Heart left ventricle (tissue), 16 donors: ENCODE results near the gene LRP5. TPM values are rescaled to one million over a fixed set of nuclear protein-coding genes. Genes with fewer than 3 reads are reported as not detected.
"Not testable (repeated sequence)": the region's sequence is repeated elsewhere in the genome, so short reads cannot be mapped to it uniquely, and the experiment has no call there.

Source experiments
- ATAC-seq, 4 donors: fragments of 200-7000 bp; cut with Tn5 transposase; one replicate each; pipeline ENCODE4 v1.9.1; 2020 to 2022; ENCODE audit warnings: moderate library complexity in 4 of 4, mild to moderate bottlenecking in 3 of 4, moderate number of reproducible peaks in 1 of 4
- DNase-seq, 5 donors: peaks; one replicate each; pipeline ENCODE4 v3.0.0-alpha.2; 2020
- H3K27ac ChIP-seq, 12 donors: fragments of 200-600 bp; sonication (generic) in 4 of 12; one replicate each; pipeline versions ENCODE4 v1.5.0 to v1.8.0; 2016 to 2022; ENCODE audit warnings: mild to moderate bottlenecking in 2 of 12
- H3K27me3 ChIP-seq, 9 donors: fragments of 200-600 bp; sonication (generic) in 2 of 9; one replicate each; pipeline versions ENCODE4 v1.5.1 to v1.8.0; 2016 to 2022; ENCODE audit warnings: mild to moderate bottlenecking in 3 of 9
- H3K36me3 ChIP-seq, 9 donors: fragments of 200-600 bp; sonication (generic) in 2 of 9; one replicate each; pipeline versions ENCODE4 v1.5.0 to v1.8.0; 2018 to 2022; ENCODE audit warnings: mild to moderate bottlenecking in 2 of 9
- H3K4me1 ChIP-seq, 12 donors: fragments of 200-600 bp; sonication (generic) in 4 of 12; one replicate each; pipeline versions ENCODE4 v1.5.0 to v1.8.0; 2016 to 2022; ENCODE audit warnings: mild to moderate bottlenecking in 3 of 12
- H3K4me3 ChIP-seq, 12 donors: fragments of 200-600 bp; sonication (generic) in 4 of 12; one replicate each; pipeline versions ENCODE4 v1.5.0 to v1.8.0; 2017 to 2022; ENCODE audit warnings: mild to moderate bottlenecking in 9 of 12, moderate library complexity in 4 of 12
- H3K9me3 ChIP-seq, 12 donors: fragments of 200-600 bp; sonication (generic) in 4 of 12; one replicate each; pipeline versions ENCODE4 v1.5.0 to v1.8.0; 2016 to 2022; ENCODE audit warnings: mild to moderate bottlenecking in 1 of 12
- CTCF ChIP-seq, 12 donors: fragments of 200-600 bp; sonication (generic) in 4 of 12; IDR thresholded peaks; one replicate each; pipeline versions ENCODE4 v1.5.0 to v1.8.0; 2018 to 2022; ENCODE audit warnings: antibody characterized with exemption in 12 of 12, mild to moderate bottlenecking in 5 of 12
- POLR2A ChIP-seq, 2 donors: fragments of 450-650 bp; IDR thresholded peaks; one replicate each; pipeline ENCODE4 v1.6.1; 2017; ENCODE audit warnings: antibody characterized with exemption in 2 of 2, mild to moderate bottlenecking in 2 of 2, moderate library complexity in 2 of 2
- WGBS, 4 donors: extraction: QIAGEN DNeasy Blood & Tissue Kit in 2 of 4; methylation state at CpG; one replicate each; pipeline versions ENCODE4 v1.1.5 to v1.1.7; 2013 to 2018; 5-methylcytosine and 5-hydroxymethylcytosine counted together
- intact Hi-C, 10 donors: fragments of 100-400 bp; cut with DNase I; formaldehyde crosslinking; loops; one replicate each; pipeline versions ENCODE4 v1.11.1 to v1.14.2; 2022
- polyA plus RNA-seq, 2 donors: library from polyadenylated mRNA; stranded (reverse); fragments of 200-250 nt; gene quantifications; one replicate each; pipeline ENCODE4 v1.2.3, GENCODE V29; 2013
- total RNA-seq, 9 donors: library from RNA; depleted of rRNA in 2 of 9; stranded (reverse); fragments of >200 nt in 2 of 9; fragmentation: NEBNext Ultra II Directional in 3 of 9; extraction: Animal tissue kit (Norgen Biotek cat#: 25700) in 3 of 9; gene quantifications; one replicate each; pipeline versions ENCODE4 v1.1.0 to v1.2.4, GENCODE V29; 2016 to 2023
- donor health status: ischemic (EF 13 %, LVEDD 7.1; RV severe dilation, severe dysfunction).
- donor health status: healthy with polysubstance abuse.
- donor health status: DM: no; HTN: yes; CAD: no.
- donor health status: DM: no; HTN: no; CAD: no.
- donor health status: ischemic (EF 25% LVEDD 6.9; RV normal size, moderate dysfunction).
- donor health status: ischemic (EF 25% LVEDD 5.7; RV mildly dilated, moderate dysfunction).
- donor health status: healthy.
- donor health status: DM: yes; HTN: yes; CAD: no.
- donor health status: ischemic (EF 35%, LVEDD 5.7; RV mildly dilated, moderate dysfunction).
- donor health status: nonischemic (EF 11% LVEDD 7.7; RV severe dilation, severe dysfunction).
- donor health status: DM: yes; HTN: yes; CAD: no.
- donor health status: PGD.
- donor health status: ischemic (EF 29% LVEDD 5.4; RV normal size, mild dysfunction).
- donor health status: nonischemic (EF 23%, LVEDD 6.1; RV moderate dilation, normal function).

LRP5 gene
- total and polyA plus RNA-seq, 11 donors = 30.2 to 62.5 (median 39.8) TPM

- intact Hi-C loops = no loop called here
- no peak overlapping the region for H3K4me3 ChIP-seq
- H3K27me3 ChIP-seq = no peaks in the 10 kb centered on the region
- H3K4me1 ChIP-seq = peaks cover 0 to 13% (median 0%) of the 10 kb centered on the region in 12 donors
- no peak overlapping the region for H3K27ac ChIP-seq
- H3K9me3 ChIP-seq = no peaks in the 10 kb centered on the region
- DNase-seq (no peak), ATAC-seq (no peak)
- TF ChIP-seq POLR2A (IDR thresholded peaks at IDR 0.05) = no peak
- TF ChIP-seq CTCF (IDR thresholded peaks at IDR 0.05) = no peak
- WGBS, 4 donors = 91 to 97% (median 93%) methylated on average over 14 of the region's 14 CpGs
- H3K36me3 ChIP-seq = no peaks in the 10 kb centered on the region
Measured at GRCh38 chr11:68282861-68283230, 29.5 kb upstream of the LRP5 start.

GRCh38 chr11:68284588-68284987, 27.8 kb upstream of the LRP5 start:
- 97 to 100% (median 98%) methylated on average over 3 of the region's 3 CpGs for WGBS, 4 donors
- ATAC-seq, H3K27me3 ChIP-seq, H3K9me3 ChIP-seq, H3K36me3 ChIP-seq, DNase-seq, intact Hi-C loops, H3K27ac ChIP-seq, H3K4me3 ChIP-seq: not testable (repeated sequence)
- H3K4me1 ChIP-seq = peaks cover 0 to 13% (median 0%) of the 10 kb centered on the region in 12 donors

GRCh38 chr11:68287419-68287818, 25.0 kb upstream of the LRP5 start:
- peak in 1 of 4 donors; percentile 61 for ATAC-seq
- H3K36me3 ChIP-seq = no peaks in the 10 kb centered on the region
- H3K9me3 ChIP-seq = peaks cover 0 to 6% (median 0%) of the 10 kb centered on the region in 12 donors
- no peak overlapping the region for H3K27ac ChIP-seq
- no peaks in the 10 kb centered on the region for H3K27me3 ChIP-seq
- no peak overlapping the region for H3K4me3 ChIP-seq
- DNase-seq = no peak
- H3K4me1 ChIP-seq = peaks cover 0 to 5% (median 0%) of the 10 kb centered on the region in 12 donors
- 63 to 80% (median 73%) methylated on average over 8 of the region's 8 CpGs for WGBS, 4 donors
- no peak for TF ChIP-seq POLR2A (IDR thresholded peaks at IDR 0.05)
- no peak for TF ChIP-seq CTCF (IDR thresholded peaks at IDR 0.05)
- intact Hi-C loops = no loop called here

- Histone ChIP-seq H3K9me3 (peaks cover 0 to 6% (median 0%) of the 10 kb centered on the region in 12 donors), H3K4me3 (no peak overlapping the region), H3K4me1 (peaks cover 0 to 5% (median 0%) of the 10 kb centered on the region in 12 donors), H3K36me3 (no peaks in the 10 kb centered on the region), H3K27ac (no peak overlapping the region), H3K27me3 (no peaks in the 10 kb centered on the region)
- ATAC-seq (no peak), DNase-seq (no peak)
- WGBS, 4 donors = 94 to 97% (median 96%) methylated on average over 2 of the region's 2 CpGs
- intact Hi-C loops = no loop called here
- TF ChIP-seq CTCF (IDR thresholded peaks at IDR 0.05) (no peak), POLR2A (IDR thresholded peaks at IDR 0.05) (no peak)
Measured at GRCh38 chr11:68289456-68289855, 22.9 kb upstream of the LRP5 start.

- H3K27ac ChIP-seq = no peak overlapping the region
- WGBS, 4 donors = 77 to 89% (median 86%) methylated on average over 2 of the region's 2 CpGs
- ATAC-seq (no peak), DNase-seq (no peak)
- H3K9me3 ChIP-seq = peaks cover 0 to 6% (median 0%) of the 10 kb centered on the region in 12 donors
- peaks cover 0 to 15% (median 12%) of the 10 kb centered on the region in 12 donors for H3K4me1 ChIP-seq
- TF ChIP-seq POLR2A (IDR thresholded peaks at IDR 0.05) = no peak
- no peaks in the 10 kb centered on the region for H3K27me3 ChIP-seq
- intact Hi-C loops = loop anchor here in 3 of 10 donors (10.0 kb wide), 2 partner anchors 79 to 151 kb away; partner anchors contain the start of gene KMT5B (in 1 of the 3)
- H3K4me3 ChIP-seq = no peak overlapping the region
- no peaks in the 10 kb centered on the region for H3K36me3 ChIP-seq
Measured at GRCh38 chr11:68293708-68294107, 18.7 kb upstream of the LRP5 start.
